22Rv1 (cell line): ENCODE measurements around the gene FKBP8.

ENCODE experiments used
- H3K27ac ChIP-seq: fragments of 450-650 bp; 2 replicates; pipeline ENCODE4 v1.5.1; 2017
- CTCF ChIP-seq: fragments of 450-650 bp; IDR thresholded peaks from 2 replicates; pipeline ENCODE4 v1.5.1; 2017; ENCODE audit warnings: mild to moderate bottlenecking
- ZFX ChIP-seq: fragments of 450-650 bp; IDR thresholded peaks from 2 replicates; pipeline ENCODE4 v1.6.1; 2017; ENCODE audit warnings: antibody characterized with exemption, borderline replicate concordance

Gene FKBP8

GRCh38 chr19:18526316-18526715, 17.1 kb downstream of the FKBP8 start:
- TF ChIP-seq ZFX (no peak), CTCF (no peak)
- no peak overlapping the region for H3K27ac ChIP-seq

GRCh38 chr19:18523841-18524240, 19.5 kb downstream of the FKBP8 start:
- H3K27ac ChIP-seq, result no peak overlapping the region
- TF ChIP-seq ZFX, result no peak
- TF ChIP-seq CTCF, result no peak

- H3K27ac ChIP-seq, result peak overlapping the region; percentile 29; the same call in 1 of the 2 replicates
Measured at GRCh38 chr19:18522862-18523440, 20.4 kb downstream of the FKBP8 start.

- peak overlapping the region; percentile 74 for H3K27ac ChIP-seq
- TF ChIP-seq CTCF (no peak), ZFX (no peak)
Measured at GRCh38 chr19:18522124-18522861, 21.1 kb downstream of the FKBP8 start.

- TF ChIP-seq CTCF, result peak; percentile 21; the same call in 1 of the 2 replicates
- TF ChIP-seq ZFX, result no peak
- peak within 1 kb of the TSS; percentile 74 for H3K27ac ChIP-seq
Measured at GRCh38 chr19:18521692-18522123, 21.7 kb downstream of the FKBP8 start, which contains the start of gene ELL. Gene ELL, minus strand, starts transcription at chr19:18522070. Its CDS starts 15 bp downstream, at chr19:18522055.

GRCh38 chr19:18520848-18521691, 22.3 kb downstream of the FKBP8 start:
- H3K27ac ChIP-seq, result peak overlapping the region; percentile 74
- no peak; the same call in 1 of the 2 replicates for TF ChIP-seq CTCF
- TF ChIP-seq ZFX, result no peak

GRCh38 chr19:18519962-18520847, 23.2 kb downstream of the FKBP8 start:
- H3K27ac ChIP-seq, result no peak overlapping the region

More at GRCh38 chr19:18519962-18520847, 23.2 kb downstream of the FKBP8 start:
- TF ChIP-seq CTCF (peak; percentile 58), ZFX (no peak)
